GM19099 (cell line): Measurements from ENCODE around the gene GUCY1B1.

ENCODE experiments used
- POLR2A ChIP-seq: IDR thresholded peaks from 3 replicates; pipeline ENCODE4 v1.6.1; 2011; ENCODE audit warnings: low read depth; ENCODE audit not compliant: insufficient read length; ENCODE audit errors: extremely low read depth

GUCY1B1 gene

GRCh38 chr4:155855897-155856296 is 97.1 kb downstream of the GUCY1B1 start:
- TF ChIP-seq POLR2A: no peak
